ENCODE measurements around the gene LCORL.
A peak's percentile ranks its signal among the peaks of the same experiment; 100 is the strongest.
"Not testable (repeated sequence)": the region's sequence is repeated elsewhere in the genome, so short reads cannot be mapped to it uniquely, and the experiment has no call there.

LCORL gene

DNA sequence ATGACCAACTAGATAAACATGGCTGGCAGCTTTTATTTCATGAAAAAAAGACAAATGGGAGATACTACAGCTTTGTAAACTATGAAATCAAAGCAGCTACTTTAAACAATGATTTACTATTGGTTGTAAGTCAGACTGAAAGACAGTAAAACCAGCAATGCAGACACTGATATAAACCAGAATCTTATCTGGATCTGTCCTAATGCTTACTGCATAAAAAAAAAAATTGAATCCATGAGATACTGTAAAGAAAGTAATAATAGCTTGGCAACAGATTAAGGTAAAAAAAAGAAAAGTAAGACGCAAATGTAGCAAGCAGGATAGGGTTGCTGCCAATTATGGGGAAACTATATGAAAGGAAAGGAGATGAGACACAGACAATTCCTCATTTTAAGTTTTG is 7.3 kb downstream of the LCORL start:
- no peak for DNase-seq

DNA sequence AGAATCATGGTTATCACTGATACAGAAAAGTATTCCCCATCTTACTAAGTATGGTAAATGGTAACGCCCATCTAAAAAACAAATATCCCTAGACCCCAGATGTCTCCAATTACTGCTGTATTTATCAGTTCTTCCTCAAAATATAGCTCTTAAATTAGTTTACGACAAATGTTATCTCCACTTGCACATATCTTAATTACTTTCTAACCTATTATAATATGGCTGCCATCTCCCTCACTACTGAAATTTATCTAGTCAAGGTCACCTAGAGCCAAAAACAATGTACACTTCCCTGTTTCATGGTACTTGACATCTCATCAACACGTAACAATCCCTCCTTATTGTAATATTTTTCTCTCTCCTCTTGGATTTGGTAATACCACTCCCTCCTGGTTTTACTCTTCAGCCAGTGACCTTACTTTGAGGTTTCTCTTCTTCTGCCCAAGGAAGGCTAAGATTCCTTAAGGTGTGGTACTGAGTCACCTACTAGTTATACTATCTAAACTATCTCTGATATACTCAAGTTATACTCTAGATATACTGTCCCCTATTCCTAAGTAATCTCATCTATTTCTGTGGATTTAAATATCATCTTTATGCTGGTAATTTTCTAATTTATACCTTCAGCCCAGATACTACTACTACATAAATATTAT is 8.6 kb downstream of the LCORL start:
- DNase-seq = no peak

DNA sequence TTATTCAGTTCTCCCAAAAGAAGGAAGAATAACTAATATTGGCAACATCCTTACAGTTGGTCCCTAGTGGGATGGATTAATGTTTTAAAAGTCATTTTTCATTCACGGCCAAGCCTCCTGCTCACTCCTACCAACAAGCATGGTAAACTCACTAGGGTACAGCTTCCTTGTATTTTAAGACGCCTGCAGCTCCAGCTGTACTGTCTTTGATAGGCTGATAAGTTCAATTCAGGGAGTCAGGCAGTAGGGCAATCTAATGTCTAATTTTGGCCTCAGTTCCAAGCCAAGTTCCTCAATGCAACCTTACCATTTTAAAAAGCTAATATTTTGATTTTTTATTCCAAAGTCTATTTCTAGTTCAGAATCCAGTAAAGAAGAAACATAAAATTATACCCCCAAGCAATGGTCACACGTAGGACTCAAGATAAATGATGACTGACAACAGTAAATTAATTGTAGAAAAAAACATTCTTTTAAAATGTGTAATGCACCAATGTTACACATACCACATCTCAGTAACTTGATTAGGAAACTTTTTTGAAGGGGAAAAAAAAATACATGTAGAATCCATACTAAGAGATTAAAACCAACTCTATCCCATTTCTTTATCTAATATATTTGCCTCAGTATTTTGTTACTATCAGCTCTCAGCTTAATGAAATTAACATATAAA is 9.3 kb downstream of the LCORL start:
- peak; percentile 13 for DNase-seq

DNA sequence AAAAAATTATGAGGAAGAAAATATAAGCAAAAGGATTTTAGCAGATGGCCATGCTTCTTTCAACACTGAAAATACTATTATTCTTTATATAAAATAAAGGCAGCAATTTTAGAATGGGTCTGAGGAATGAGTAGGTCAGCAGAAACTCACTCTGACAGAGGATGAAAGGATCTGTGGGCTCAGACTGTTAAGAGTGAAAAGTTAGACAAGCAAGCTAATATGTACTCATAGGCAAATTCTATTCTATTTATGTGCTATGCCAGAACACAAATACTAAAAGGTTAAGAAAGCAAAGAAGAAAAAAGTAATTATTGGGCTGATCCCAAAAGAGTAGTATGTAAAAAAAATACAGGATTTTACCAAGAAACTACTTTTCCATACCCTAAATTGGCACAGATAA is 13.9 kb downstream of the LCORL start:
- DNase-seq = no peak

DNA sequence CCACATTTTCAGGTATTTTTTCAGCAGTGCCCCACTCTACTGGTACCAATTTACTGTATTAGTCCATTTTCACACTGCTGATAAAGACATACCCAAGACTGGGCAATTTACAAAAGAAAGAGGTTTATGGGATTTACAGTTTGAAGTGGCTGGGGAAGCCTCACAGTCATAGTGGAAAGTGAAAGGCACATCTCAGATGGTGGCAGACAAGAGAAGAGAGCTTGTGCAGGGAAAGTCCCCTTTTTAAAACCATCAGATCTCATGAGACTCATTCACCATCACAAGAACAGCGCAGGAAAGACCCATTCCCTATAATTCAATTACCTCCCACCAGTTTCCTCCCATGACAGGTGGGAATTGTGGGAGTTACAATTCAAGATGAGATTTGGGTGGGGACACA is 15.1 kb downstream of the LCORL start:
- not testable (repeated sequence) for DNase-seq

DNA sequence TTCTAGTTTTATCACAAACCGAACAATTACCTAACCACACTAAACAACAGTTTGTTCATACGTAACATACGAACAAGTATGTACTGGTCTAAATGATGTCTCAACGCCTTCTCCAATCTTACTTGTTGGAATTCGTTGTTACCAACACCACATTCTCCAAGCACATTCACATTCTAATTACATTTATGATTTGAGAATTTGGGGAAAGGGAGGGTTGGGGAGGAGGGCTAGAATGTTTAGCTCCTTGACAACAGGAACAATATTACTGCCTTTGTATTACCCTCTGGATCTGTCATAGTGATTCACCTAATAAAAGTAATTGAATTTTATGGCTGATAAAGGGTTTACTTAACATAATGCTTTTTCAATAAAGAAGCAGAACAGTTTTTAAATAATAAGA is 24.4 kb downstream of the LCORL start:
- DNase-seq = no peak

DNA sequence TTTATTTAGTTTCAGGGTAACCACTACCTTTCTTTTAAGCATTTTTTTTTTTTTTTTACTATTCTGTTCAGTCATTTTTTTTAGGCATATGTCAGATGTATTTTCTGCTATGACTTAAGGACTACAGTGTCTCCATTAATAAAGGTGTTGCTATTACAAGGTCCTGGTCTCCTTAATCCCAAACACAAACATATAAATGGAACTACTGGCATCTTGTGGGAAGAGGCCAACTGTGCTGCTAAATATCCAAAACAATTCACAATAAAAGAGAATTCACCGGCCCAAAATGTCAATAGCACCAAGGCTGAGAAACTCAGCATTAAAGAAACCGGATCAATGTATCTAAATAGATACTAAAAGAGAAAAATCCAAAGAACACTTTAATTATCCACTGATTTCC is 26.4 kb downstream of the LCORL start:
- DNase-seq = no peak

DNA sequence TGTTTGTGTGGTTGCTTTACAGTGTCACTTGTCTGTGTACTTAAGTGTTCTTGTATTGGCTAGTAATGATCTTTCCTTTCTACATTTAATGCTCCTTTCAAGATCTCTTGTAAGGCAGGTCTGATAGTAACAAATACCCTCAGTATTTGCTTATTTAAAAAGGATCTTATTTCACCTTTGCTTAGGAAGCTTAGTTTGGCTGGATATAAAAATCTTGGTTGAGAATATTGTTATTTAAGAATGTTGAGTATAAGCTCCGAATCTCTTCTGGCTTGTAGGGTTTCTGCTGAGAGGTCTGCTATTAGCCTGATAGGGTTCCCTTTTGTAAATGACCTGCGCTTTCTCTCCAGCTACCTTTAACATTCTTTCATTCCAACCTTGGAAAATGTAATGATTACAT is 35.7 kb downstream of the LCORL start:
- no peak for DNase-seq

DNA sequence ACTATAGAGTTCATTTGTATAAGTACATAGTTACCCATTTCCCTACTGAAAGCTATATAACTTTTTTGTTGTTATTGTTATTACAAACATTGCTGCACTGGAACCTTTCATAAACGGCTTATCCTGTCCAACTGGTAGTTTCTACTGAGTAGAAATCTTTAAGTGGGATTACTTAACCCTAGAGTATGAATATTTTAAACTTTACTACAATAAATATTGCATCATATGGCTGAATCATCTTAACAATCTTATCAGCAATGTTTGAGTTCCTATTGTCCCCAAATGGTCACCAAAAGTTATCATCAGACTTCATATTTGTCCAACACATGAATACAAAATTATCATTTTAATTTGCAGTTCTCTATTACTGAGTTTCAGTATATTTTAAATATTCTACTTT is 40.5 kb downstream of the LCORL start:
- no peak for DNase-seq

DNA sequence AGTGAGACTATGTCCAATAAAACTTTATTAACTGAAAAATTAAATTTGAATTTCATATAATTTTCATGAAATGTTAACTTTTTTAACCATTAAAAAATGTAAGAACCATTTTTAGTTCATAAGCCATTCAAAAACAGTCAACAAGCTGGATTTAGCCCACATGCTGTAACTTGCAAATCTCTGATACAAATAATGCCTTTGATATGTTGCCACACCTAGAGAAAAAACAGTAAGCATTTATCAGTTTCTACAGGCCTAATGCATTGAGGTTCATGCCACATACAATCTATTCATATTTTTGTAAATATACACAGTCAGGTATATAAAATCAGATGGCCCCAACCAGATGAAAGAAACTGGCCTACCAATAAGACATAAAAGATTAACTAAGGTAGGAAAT is 52.8 kb downstream of the LCORL start:
- DNase-seq = no peak

DNA sequence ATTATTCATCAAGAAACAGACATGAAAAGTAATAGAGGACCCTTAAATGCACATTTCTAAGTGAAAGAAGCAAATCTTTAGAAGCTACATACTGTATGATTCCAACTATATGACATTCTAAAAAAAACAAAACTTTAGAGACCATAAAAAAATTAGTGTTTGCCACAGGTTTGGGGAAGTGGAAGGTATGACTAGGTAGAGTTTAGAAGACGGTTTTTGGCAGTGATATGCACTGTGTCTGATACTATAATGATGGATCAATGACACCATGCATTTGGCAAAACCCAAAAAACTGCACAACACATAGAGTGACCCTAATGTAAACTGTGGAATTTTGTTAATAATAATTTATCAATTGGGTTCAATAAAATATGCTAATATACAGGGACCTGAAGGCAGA is 54.5 kb downstream of the LCORL start:
- no peak for DNase-seq

DNA sequence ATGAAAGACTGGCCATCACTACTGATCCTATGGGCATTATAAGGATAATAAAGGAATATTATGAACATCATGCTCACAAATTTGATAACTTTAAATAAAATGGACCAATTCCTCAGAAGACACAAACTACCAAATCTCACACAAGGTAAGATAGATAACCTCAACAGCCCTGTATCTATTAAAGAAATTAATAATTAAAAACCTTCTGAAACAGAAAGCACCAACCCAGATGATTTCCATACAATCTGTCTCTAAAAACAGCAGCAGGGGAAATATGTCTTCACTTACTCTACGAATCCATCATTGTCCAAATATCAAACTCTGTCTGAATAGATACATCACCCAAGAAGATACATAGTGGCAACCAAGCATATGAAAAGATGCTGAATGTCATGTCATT is 55.2 kb downstream of the LCORL start:
- DNase-seq = no peak

DNA sequence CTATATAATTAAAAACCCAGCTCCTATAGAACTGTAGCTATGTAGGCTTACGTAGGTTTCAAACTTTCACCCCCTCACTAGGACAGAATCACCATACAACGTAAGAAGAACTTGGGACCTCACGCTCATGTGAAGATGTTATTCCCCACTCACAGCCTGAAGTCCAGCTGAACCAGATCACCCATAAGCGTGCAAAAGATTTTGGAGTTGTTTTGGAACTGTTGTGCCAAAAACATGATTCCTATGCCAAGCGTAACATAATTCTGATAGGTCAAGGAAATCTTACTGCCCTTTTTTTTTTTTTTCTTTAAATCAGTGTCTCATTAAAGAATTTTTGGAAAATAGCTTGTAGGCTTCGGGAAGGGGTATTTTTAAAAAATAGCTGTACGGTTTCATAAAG is 57.0 kb downstream of the LCORL start:
- no peak for DNase-seq

DNA sequence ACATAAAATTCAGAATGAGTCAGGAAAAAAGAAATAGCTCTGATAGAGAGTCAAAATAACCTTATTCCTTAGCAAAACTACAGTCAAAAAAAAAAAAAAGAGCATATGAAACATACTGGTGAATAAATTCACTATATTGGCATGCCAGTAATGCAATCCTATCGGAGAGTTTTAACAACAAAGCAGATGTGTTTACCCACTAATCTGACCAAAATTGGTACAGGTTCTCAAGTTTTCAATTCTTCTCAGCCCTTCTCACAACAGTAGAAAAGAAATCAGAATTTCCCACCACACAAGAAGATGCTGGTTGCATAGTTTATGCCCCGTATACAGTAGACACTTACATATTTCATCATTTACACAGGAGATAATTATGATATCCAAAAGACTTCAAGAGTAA is 59.4 kb downstream of the LCORL start:
- DNase-seq = peak; percentile 34

DNA sequence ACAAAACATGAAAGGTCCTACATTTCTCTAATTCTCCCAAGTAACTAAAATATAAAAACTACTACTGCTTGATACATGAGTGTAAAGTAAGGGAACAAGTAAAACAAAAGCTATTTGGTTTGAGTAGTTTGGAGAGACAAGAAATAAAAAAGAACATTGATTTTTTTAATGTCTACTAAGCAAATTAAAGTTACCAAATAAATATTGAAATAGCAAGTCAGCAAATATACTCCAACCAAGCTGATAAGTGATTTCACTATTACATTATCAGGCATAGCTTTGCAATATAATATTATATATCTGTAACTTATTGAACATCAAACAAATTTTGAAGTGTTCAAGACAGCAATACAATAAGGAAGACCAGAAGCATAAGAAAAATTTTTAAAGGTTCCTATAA is 60.3 kb downstream of the LCORL start:
- DNase-seq = no peak

DNA sequence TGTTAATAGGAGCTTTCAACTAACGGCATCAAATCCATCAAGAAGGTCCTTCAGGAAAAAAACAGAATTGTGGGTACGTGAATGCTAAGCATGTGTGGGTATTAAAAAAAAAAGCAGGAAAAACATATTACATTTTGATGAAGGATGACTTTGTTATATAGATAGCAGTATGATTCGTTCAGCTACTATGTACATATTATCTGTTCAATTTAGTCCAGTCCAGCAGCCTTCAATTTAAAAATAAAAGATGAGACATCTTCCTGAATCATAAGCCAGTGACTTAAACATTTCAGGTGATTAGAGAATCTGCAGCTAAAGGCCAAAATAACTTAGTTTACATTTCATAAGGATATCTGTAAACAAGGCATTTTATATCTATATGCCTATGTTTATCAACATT is 63.4 kb downstream of the LCORL start:
- peak; percentile 53 for DNase-seq

DNA sequence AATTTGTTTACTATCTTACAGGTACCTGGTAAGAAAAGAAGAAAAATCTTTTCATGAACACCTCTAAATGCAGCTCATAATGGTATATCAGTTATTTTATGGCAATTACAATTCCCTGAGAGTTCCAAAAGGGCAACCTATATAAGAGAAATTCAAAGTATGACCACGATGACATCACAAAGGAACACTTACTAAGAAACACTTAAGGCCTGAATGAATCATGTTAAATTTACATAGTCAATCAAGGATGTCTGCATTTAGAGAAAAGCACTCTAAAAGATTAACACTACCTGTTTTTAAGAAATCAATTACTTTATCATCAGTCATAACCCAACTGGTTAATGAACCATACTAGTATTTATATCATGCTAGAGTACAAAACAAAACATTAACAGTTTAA is 63.9 kb downstream of the LCORL start:
- DNase-seq = peak; percentile 43

DNA sequence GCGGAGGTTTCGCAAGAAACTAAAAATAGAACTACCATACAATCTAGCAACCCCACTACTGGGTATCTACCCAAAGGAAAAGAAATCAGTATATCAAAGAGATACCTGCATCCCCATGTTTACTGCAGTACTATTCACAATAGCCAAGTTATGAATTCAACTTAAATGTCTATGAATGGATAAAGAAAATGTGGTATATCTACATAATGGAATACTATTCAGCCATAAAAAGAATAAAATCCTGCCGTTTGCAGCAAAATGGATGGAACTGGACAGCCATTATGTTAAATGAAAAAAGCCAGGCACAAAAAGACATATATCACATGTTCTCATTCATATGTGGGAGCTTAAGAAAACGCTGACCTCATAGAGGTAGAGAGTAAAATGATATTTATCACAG is 65.3 kb downstream of the LCORL start:
- no peak for DNase-seq

DNA sequence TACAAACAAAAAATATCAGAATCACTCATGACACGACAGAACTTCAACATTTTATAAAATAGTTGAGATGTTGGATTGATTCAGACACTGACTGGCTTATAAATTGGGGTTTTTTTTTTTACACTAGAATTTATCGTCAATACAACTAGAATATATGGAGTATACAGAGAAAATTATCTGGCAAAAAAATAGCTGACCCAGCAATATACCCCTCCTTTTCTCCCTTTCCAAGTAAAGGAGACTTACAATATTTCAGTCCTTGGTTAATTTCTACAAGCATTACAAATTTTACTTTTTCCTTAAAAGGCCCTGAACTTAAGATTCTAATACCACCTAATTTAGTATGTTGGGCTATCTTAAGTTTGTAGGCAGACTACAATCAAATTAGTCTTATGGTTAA is 76.3 kb downstream of the LCORL start:
- DNase-seq = no peak

DNA sequence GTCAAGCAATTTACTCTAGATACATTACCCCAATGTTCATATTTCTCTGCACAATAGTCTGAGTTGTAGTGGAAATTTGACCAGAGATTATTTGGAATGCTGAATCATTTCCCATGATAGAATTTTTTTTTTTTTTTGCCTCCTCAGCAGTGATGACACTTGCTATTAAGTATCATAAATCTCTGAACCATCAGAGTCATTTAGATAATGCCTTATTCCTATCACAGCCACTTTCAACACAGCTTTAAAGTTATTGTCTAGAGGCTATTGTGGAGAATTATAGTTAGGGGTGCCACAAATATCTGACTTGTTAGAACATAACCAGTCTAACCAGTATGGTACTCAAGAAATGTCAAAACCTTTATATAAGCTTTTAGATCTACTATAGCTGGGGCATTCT is 79.8 kb downstream of the LCORL start:
- DNase-seq = peak; percentile 39

DNA sequence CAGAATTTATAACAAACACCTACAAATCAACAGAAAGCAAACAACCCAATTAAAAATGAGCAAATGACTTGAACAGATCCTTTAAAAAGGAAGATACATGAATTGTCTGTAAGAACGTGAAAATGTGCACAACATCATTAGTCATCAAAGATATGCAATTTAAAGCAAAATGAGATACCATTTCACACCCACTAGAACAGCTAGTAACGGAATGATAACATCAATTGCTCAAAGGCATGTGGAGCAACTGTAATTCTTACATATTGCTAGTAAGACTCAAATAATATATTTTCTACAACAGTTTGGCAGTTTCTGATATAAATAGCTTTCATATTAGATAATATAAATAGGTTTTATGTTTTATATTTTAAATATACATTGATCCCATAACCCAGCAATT is 82.5 kb downstream of the LCORL start:
- no peak for DNase-seq

DNA sequence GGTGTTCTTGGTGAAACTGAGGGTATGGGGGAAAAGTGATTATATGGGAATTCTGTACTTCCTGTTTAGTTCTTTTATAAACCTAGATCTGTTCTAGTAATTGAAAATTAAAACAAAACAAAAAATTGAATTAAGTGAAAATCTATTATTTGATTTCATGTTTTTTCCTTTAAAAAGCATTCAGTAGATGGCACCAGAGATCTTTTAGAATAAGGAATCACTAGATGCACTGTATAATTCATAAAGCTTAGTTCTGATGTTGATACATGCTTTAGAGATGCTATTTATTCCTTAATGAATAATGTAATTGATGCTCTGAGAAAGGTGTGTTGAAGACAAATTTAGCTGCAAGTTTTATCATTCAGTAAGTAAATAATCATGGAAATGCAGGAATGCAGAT is 87.3 kb downstream of the LCORL start:
- DNase-seq = no peak

DNA sequence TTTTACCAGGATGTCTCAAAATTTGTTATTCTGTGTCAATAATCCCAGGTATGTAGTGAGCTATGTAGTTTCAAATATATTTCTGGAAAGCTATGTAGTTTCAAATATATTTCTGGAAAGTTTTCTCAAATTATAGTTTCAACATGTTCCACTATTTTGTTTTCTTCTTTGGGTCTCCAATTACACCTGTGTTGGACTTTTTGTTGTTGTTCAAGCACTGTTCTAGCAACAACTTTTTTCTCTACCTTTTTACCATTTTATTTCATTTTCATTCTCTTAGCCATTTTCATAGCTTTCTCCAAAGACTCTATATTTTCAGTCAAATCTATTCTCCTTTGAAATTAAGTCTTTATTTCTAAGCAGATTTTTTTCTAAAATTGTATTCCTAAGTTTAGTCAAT is 88.4 kb downstream of the LCORL start:
- no peak for DNase-seq

DNA sequence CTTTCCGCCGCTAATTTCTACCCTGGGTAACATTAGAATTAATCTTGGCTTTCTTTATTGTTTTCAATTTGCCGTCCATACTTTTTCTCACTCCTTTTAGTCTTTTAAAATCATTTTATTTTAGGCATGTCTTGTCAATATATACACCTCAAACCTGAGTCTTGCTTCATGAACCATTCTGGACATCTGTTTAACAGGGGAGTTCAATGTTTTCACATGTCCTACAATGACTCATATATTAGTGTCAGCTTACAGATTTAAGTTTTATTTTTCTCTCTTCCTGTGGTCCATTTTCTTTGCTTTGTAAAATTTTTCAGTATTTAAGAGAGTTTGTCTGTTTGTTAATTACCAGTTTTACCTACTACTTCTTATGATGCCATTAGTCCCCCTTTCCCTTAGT is 89.5 kb downstream of the LCORL start:
- peak; percentile 6 for DNase-seq

DNA sequence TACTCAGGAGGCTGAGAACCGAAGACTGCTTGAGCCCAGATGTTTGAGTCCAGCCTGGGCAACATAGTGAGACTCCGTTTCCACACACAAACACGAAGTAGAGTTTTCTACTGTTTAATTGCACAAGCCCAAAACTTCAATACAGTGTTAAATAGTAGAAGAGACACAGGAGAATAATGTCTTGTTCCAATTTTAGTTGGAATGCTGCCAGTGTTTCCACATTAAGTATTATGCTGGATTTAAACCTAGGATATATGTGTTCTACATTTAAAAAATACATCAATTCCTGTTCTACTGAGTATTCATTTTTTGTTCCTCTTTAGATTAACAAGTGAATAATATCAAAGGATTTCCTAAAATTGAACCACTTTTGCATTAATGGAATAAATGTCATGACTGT is 91.3 kb downstream of the LCORL start:
- no peak for DNase-seq
